OCI-LY1 (cell line): ENCODE measurements around the gene NDUFAF8.

Experiments used
- H2AFZ ChIP-seq: fragments of 200-600 bp; sonication (generic), shearing (Covaris generic); 2 replicates; pipeline ENCODE4 v1.6.0; 2014; ENCODE audit warnings: antibody characterized with exemption, mild to moderate bottlenecking, low read length
- H3F3A ChIP-seq: fragments of 200-600 bp; sonication (generic), shearing (Covaris generic); 2 replicates; pipeline ENCODE4 v1.6.0; 2014; ENCODE audit warnings: mild to moderate bottlenecking, antibody characterized with exemption, low read length, moderate library complexity; ENCODE audit not compliant: insufficient read depth
- H3K27ac ChIP-seq: fragments of 200-600 bp; sonication (generic); 2 replicates; pipeline ENCODE4 v1.5.1; 2014; ENCODE audit warnings: low read length, mixed run types, mild to moderate bottlenecking, low read depth; ENCODE audit not compliant: poor library complexity, severe bottlenecking
- H3K27me3 ChIP-seq: fragments of 200-600 bp; sonication (generic); 2 replicates; pipeline ENCODE4 v1.6.0; 2014; ENCODE audit warnings: antibody characterized with exemption, mild to moderate bottlenecking, low read length, moderate library complexity; ENCODE audit not compliant: insufficient read depth
- H3K36me3 ChIP-seq: fragments of 200-600 bp; sonication (generic); 2 replicates; pipeline ENCODE4 v1.6.1; 2014; ENCODE audit warnings: mild to moderate bottlenecking, antibody characterized with exemption, low read length, moderate library complexity, mixed read lengths; ENCODE audit not compliant: insufficient read depth
- H3K4me1 ChIP-seq: fragments of 200-600 bp; sonication (generic); 2 replicates; pipeline ENCODE4 v1.5.1; 2014; ENCODE audit warnings: mild to moderate bottlenecking, low read length, moderate library complexity; ENCODE audit not compliant: insufficient read depth, severe bottlenecking
- H3K4me2 ChIP-seq: fragments of 200-600 bp; sonication (generic), shearing (Covaris generic); 2 replicates; pipeline ENCODE4 v1.6.1; 2014; ENCODE audit warnings: low read length
- H3K4me3 ChIP-seq: fragments of 200-600 bp; sonication (generic); 2 replicates; pipeline ENCODE4 v1.5.1; 2014; ENCODE audit warnings: low read length, low read depth, mild to moderate bottlenecking, mixed read lengths; ENCODE audit not compliant: poor library complexity, severe bottlenecking
- H3K79me2 ChIP-seq: fragments of 200-600 bp; shearing (Covaris generic); 2 replicates; pipeline ENCODE4 v1.6.1; 2016; ENCODE audit warnings: mixed run types, low read length, mixed read lengths; ENCODE audit not compliant: insufficient read depth
- H3K9ac ChIP-seq: fragments of 200-600 bp; sonication (generic), shearing (Covaris generic); 2 replicates; pipeline ENCODE4 v1.6.1; 2014; ENCODE audit warnings: mild to moderate bottlenecking, low read length, mixed read lengths
- H3K9me2 ChIP-seq: fragments of 200-600 bp; sonication (generic), shearing (Covaris generic); 2 replicates; pipeline ENCODE4 v1.6.1; 2014; ENCODE audit warnings: low read depth, mild to moderate bottlenecking, low read length, mixed read lengths
- H3K9me3 ChIP-seq: fragments of 200-600 bp; shearing (Covaris generic); 2 replicates; pipeline ENCODE4 v1.6.1; 2014; ENCODE audit warnings: low read length, mixed read lengths
- H4K20me1 ChIP-seq: fragments of 200-600 bp; sonication (generic), shearing (Covaris generic); 2 replicates; pipeline ENCODE4 v1.6.0; 2016; ENCODE audit warnings: mild to moderate bottlenecking, low read length; ENCODE audit not compliant: insufficient read depth
- CTCF ChIP-seq: fragments of 200-600 bp; sonication (generic), shearing (Covaris generic); IDR thresholded peaks from 2 replicates; pipeline ENCODE4 v1.5.1; 2017; ENCODE audit warnings: mild to moderate bottlenecking, antibody characterized with exemption, low read length, moderate library complexity, mixed read lengths
- EZH2 ChIP-seq: fragments of 200-600 bp; sonication (generic), shearing (Covaris generic); IDR thresholded peaks from 2 replicates; pipeline ENCODE4 v1.8.0; 2017; ENCODE audit warnings: borderline replicate concordance, mixed run types, mild to moderate bottlenecking, antibody characterized with exemption, low read length, moderate library complexity, mixed read lengths

NDUFAF8 gene

GRCh38 chr17:81202318-81202717, 36.8 kb upstream of the NDUFAF8 start:
- Histone ChIP-seq H3K9me2 (no peaks in the 10 kb centered on the region), H3K4me3 (no peak overlapping the region), H2AFZ (no peak overlapping the region), H3K79me2 (no peaks in the 10 kb centered on the region), H3K4me1 (peaks cover 6% of the 10 kb centered on the region), H3K36me3 (peaks cover 11% of the 10 kb centered on the region; the same call in 1 of the 2 replicates), H3K9me3 (no peaks in the 10 kb centered on the region), H4K20me1 (no peaks in the 10 kb centered on the region), H3K27me3 (no peaks in the 10 kb centered on the region), H3K27ac (no peak overlapping the region), H3F3A (no peaks in the 10 kb centered on the region), H3K4me2 (no peak overlapping the region), H3K9ac (no peak overlapping the region)
- no peak for TF ChIP-seq EZH2
- TF ChIP-seq CTCF = no peak

GRCh38 chr17:81203136-81203535, 36.0 kb upstream of the NDUFAF8 start:
- H3K9ac ChIP-seq = no peak overlapping the region
- TF ChIP-seq EZH2 = no peak
- no peak for TF ChIP-seq CTCF
- H3K4me2 ChIP-seq = no peak overlapping the region
- no peaks in the 10 kb centered on the region for H3K9me2 ChIP-seq
- H2AFZ ChIP-seq = no peak overlapping the region
- no peaks in the 10 kb centered on the region for H3K9me3 ChIP-seq
- H3K27me3 ChIP-seq = no peaks in the 10 kb centered on the region
- no peak overlapping the region for H3K4me3 ChIP-seq
- H3K27ac ChIP-seq = no peak overlapping the region
- H3K36me3 ChIP-seq = peaks cover 15% of the 10 kb centered on the region; the same call in 1 of the 2 replicates
- no peaks in the 10 kb centered on the region for H3F3A ChIP-seq
- H4K20me1 ChIP-seq = no peaks in the 10 kb centered on the region
- H3K79me2 ChIP-seq = no peaks in the 10 kb centered on the region
- peaks cover 6% of the 10 kb centered on the region for H3K4me1 ChIP-seq

GRCh38 chr17:81204578-81204977, 34.5 kb upstream of the NDUFAF8 start:
- no peak overlapping the region for H3K27ac ChIP-seq
- H3K79me2 ChIP-seq = no peaks in the 10 kb centered on the region
- H2AFZ ChIP-seq = no peak overlapping the region
- H4K20me1 ChIP-seq = no peaks in the 10 kb centered on the region
- H3K9ac ChIP-seq = no peak overlapping the region
- no peak for TF ChIP-seq CTCF
- TF ChIP-seq EZH2 = no peak
- no peak overlapping the region for H3K4me3 ChIP-seq
- no peaks in the 10 kb centered on the region for H3K27me3 ChIP-seq
- H3F3A ChIP-seq = no peaks in the 10 kb centered on the region
- H3K9me3 ChIP-seq = no peaks in the 10 kb centered on the region
- H3K4me1 ChIP-seq = peaks cover 6% of the 10 kb centered on the region
- no peak overlapping the region for H3K4me2 ChIP-seq
- H3K36me3 ChIP-seq = peaks cover 19% of the 10 kb centered on the region; the same call in 1 of the 2 replicates
- no peaks in the 10 kb centered on the region for H3K9me2 ChIP-seq
